OCI-M2 (cell line): Measurements from ENCODE around the gene INSR.
"Not testable (repeated sequence)": the region's sequence is repeated elsewhere in the genome, so short reads cannot be mapped to it uniquely, and the experiment has no call there.

Experiments
- DNase-seq: peaks from one replicate; lab custom pipeline; 2025; ENCODE audit not compliant: unreplicated experiment; lab: John Stamatoyannopoulos, UW

The INSR gene

GRCh38 chr19:7147119-7147675 is 147.0 kb downstream of the INSR start:
- DNase-seq, result not testable (repeated sequence)

DNA sequence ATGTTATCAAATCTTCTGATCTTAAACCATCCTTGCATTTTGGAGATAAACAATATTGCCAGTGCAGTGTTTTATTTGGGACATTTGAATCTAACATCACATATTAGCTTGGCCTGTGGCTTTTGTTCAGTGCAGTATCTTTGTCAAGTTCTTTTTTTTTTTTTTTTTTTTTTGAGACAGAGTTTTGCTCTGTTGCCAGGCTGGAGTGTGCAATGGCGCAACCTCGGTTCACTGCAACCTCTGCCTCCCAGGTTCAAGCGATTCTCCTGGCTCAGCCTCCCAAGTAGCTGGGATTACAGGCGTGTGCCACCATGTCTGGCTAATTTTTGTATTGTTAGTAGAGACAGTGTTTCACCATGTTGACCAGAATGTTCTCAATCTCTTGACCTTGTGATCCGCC is 148.1 kb downstream of the INSR start:
- not testable (repeated sequence) for DNase-seq

- no peak for DNase-seq
Observed at GRCh38 chr19:7145494-7145893, 148.7 kb downstream of the INSR start.

GRCh38 chr19:7142771-7143170 is 151.4 kb downstream of the INSR start:
- DNase-seq, result no peak

- no peak for DNase-seq
Observed at GRCh38 chr19:7140137-7140536, 154.1 kb downstream of the INSR start.

GRCh38 chr19:7139095-7139494 is 155.1 kb downstream of the INSR start:
- DNase-seq, result no peak

GRCh38 chr19:7138402-7138801 is 155.8 kb downstream of the INSR start:
- no peak for DNase-seq

DNA sequence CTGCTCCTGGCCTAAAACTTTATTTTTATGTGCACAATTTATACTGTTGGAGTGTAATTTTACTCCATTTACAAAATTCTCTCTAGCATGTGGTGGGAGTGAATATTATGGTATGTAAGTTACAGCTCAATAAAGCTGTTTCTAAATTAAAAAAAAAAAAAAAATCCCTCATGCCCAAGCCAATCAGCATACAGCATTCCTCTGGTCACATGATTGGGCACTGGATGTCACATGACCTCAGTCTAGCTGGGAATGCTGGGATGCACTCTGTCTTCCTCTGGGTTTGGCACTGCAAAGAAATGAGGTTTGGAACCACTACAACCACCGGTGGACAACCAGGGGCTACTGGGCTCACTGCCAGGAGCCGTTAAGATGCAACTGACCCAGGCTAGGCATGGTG is 157.1 kb downstream of the INSR start:
- no peak for DNase-seq

- DNase-seq, result no peak
Observed at GRCh38 chr19:7132054-7132453, 162.2 kb downstream of the INSR start.

DNA sequence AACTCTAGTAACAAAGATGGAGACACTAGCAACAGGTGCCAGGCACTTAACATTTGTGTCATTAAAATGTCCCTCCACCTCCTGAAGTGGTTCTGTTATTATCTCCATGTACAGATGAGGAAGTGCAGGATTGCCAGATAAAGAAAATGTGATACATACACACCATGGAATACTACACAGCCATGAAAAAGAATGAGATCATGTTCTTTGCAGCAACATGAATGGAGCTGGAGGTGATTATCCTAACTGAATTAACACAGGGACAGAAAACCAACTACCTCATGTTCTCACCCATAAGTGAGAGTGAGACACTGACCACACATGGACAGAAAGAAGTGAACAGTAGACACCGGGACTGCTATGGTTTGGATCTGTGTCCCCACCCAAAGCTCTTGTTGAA is 164.2 kb downstream of the INSR start:
- no peak for DNase-seq

- DNase-seq, result no peak
Observed at GRCh38 chr19:7126132-7126531, 168.1 kb downstream of the INSR start.

GRCh38 chr19:7125221-7125620 is 169.0 kb downstream of the INSR start:
- DNase-seq, result no peak

GRCh38 chr19:7124782-7125181 is 169.4 kb downstream of the INSR start:
- DNase-seq, result no peak

DNA sequence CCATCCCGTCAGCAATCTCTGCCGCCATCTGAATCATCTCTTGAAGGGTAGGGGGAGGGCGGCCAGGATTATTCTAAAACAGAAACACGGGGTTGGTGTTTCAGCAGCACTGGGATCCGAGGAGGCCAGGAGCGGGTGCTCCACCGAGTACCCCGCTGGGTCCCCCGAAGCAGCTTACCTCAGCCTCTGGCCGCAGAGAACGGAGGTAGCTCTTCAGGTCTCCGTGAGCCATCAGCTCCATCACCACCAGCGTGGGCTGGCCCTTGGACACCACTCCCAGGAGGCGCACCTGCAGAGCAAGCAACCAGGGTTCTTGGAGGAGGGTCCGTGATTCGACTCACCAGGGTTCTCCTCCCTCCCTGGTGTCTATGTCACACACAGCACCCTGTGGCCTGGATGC is 171.5 kb downstream of the INSR start:
- no peak for DNase-seq

GRCh38 chr19:7120499-7120898 is 173.7 kb downstream of the INSR start:
- no peak for DNase-seq

DNA sequence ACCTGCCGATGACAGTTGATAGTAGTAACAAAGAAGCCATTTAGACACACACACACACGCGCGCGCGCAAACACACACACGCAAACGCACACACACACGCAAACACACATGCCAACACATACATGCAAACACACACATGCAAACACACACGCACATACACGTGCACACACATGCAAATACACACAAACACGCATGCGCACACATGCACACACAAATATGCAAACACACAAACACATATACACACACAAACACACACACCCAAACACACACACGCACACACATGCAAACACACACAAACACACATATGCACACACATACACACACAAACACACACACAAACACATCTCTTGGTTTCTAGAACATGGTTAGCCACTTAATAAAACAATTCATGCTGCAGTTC is 174.6 kb downstream of the INSR start:
- DNase-seq, result no peak

DNA sequence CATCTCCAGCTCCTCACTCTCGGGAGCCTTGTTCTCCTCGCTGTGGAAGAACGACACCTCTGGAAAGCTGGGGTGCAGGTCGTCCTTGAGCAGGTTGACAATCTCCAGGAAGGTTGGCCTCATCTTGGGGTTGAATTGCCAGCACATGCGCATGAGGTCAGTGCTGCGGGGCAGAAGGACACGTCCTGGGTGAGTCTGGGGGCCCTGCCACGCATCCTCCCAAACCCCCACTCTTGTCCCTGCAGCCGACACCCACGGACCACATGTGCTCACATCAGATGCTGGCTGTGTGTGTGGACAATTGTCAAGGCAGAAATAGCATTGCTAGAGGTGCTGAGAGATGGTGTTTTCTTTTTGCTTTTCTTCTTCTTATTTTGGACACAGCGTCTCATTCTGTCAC is 177.0 kb downstream of the INSR start:
- no peak for DNase-seq

DNA sequence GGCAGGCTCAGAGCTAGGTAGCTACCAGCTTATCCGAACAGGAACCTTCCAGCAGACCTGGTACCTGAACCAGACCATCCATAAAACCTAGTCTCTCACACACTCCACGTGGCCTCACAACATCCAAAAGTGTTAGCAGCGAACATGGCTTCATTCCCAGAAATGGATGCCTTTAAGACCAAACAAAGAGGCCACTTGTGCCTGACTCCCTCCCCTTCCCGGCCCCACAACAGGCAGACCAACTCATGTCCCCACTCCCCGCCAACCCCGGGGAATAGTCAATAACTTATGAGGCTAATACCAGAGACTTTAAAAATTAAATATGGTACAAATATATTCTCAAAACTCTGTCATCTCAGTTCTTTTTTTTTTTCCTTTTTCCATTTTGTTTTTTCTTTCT is 178.5 kb downstream of the INSR start:
- no peak for DNase-seq

DNA sequence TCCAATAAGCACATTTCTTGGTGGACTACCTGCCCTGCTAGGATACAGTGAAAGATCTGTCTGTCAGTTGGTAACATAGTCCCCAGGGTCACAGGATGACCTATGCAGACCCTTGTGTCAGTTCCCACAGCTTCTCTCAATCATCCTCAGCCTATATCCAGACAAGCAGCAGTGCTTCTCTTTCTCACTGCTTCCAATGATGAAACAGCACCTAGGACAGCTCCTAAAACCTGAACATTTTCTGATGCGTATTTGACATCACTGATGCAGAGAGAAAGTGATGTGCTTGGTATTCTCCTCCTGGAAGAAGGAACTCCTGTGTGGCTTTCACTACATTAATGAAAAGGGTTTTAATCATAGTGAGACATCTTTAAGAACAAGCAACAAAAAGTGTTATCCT is 181.0 kb downstream of the INSR start:
- no peak for DNase-seq

DNA sequence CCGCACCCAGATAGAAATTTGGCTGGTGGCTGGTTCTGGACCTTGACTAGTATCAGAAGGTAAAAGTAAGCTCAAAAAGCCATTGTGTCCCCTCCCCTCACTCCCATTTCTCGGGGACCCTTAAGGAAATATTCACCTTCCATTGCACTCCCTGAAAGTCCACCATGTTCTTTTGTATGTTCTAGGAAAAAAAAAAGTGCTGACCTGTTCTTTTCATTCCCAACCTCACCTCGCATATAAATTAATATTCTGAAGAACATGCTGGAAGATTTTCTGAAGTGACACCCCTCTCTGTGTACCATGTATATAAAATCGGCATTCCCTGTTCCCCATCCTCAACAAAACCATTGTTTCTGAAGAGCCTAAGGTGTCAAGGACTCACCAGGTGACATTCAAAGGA is 181.5 kb downstream of the INSR start:
- no peak for DNase-seq

DNA sequence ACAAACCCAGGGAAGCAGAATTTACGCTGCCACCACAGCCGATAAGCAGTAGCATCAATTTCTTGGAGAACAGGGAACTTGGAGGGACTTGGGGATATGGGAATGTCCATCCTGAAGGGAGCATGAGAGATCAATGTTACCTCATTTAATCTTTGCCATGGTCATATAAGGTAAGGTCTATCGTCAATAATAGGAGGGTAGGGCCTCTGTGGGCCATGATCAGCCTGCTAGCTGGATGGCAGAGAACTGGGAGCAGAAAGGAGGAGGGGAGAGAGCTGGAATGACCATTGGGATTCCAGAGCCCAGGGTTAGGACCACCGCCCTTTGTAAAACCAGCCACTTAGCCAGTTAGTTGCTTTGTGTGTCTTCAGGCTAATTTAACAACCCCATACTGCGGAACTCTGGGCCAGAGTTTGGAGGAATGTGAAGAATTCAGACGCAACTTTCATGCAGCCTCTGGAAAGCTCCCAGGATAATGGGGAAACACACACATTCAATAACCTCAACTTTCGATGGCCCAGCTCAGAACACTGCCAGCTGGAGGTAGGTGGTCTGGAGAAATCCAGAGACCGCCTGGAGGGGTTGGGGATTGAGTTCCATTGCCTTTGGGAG is 184.4 kb downstream of the INSR start:
- DNase-seq, result no peak

- no peak for DNase-seq
Observed at GRCh38 chr19:7106711-7107657, 187.2 kb downstream of the INSR start.
